Activated naive CD4-positive, alpha-beta T cell treated with anti-CD3 and anti-CD28 coated beads, Interleukin-2, amount 50 U/mL, for 72 hours (primary cell): Measurements from ENCODE around the gene ONECUT1. TPM values are rescaled to one million over a fixed set of nuclear protein-coding genes. Genes with fewer than 3 reads are reported as not detected.
"Not testable (repeated sequence)": the region's sequence is repeated elsewhere in the genome, so short reads cannot be mapped to it uniquely, and the experiment has no call there.

Experiments
- ATAC-seq, 2 donors: fragments of 150-1000 bp; cut with Tn5 transposase; 2 replicates each; pipeline ENCODE4 v1.10.0; 2021; ENCODE audit warnings: mild to moderate bottlenecking in 2 of 2, moderate library complexity in 2 of 2
- DNase-seq, 2 donors: peaks; one replicate each; pipeline ENCODE4 v3.0.0; 2021 to 2022; ENCODE audit warnings: low spot score in 2 of 2
- H3K27ac Mint-ChIP-seq, 2 donors: one replicate each; pipeline ENCODE4 v1.8.0; 2022; ENCODE audit warnings: mild to moderate bottlenecking in 2 of 2, mixed read lengths in 2 of 2
- H3K36me3 Mint-ChIP-seq, 2 donors: one replicate each; pipeline ENCODE4 v1.8.0; 2022; ENCODE audit warnings: mixed read lengths in 2 of 2
- H3K9me3 Mint-ChIP-seq, 2 donors: one replicate each; pipeline ENCODE4 v1.8.0; 2022; ENCODE audit warnings: mixed read lengths in 2 of 2
- total RNA-seq, 2 donors: library from RNA; stranded (reverse); gene quantifications; one replicate each; pipeline ENCODE4 v1.2.3, GENCODE V29; 2022

The ONECUT1 gene
- not detected for total RNA-seq

DNA sequence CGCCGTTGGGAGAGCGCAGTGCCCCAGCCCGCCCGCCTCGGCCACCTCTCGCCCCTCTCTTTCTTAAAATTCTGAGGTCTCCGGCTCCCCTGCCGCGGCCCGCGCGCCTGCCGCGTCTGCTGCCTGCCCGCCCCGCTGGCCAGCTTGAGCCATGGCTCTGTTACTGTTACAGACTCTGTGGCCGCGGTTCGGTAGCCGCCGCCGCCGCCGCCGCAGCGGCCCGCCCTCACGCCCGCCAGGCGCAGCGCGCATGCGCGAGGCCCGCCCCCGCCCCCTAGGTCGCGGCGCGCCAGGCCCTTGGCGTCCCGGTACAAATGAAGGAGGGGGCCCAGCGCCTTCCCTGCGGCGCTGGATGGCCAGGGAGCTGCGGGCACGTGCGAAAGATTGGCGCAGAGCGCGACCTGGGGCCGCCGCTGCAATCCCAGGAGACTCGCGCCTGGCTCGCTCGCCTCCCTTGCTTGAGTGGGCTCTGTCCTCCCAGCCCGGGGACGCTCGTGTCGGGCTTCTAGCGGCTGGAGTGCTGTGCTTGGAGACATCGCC lies at the start of gene ONECUT1:
ONECUT1 (minus strand) TSS at position 168 of the 540 bp plus-strand sequence. CDS start 452 bp downstream, outside the sequence.
- ATAC-seq (peak; percentile 74 to 84), DNase-seq (peak in 1 of 2 donors; percentile 72)
- peak within 1 kb of the TSS in 1 of 2 donors; percentile 50 for H3K27ac Mint-ChIP-seq
- no peaks in the 10 kb centered on the region for H3K9me3 Mint-ChIP-seq
- H3K36me3 Mint-ChIP-seq, result peaks cover 5 to 10% of the 10 kb centered on the region in 2 donors

- Mint-ChIP-seq H3K9me3 (peaks cover 0 to 3% of the 10 kb centered on the region in 2 donors), H3K27ac (no peak overlapping the region), H3K36me3 (no peaks in the 10 kb centered on the region)
- ATAC-seq (no peak), DNase-seq (no peak)
These were observed 44.2 kb upstream of the ONECUT1 start for GRCh38 chr15:52834379-52834778.

- not testable (repeated sequence) for H3K36me3 Mint-ChIP-seq, ATAC-seq, H3K27ac Mint-ChIP-seq, DNase-seq, H3K9me3 Mint-ChIP-seq
These were observed 34.2 kb upstream of the ONECUT1 start for GRCh38 chr15:52824169-52824942.

- no peak for DNase-seq
- H3K36me3 Mint-ChIP-seq, result peaks cover 0 to 6% of the 10 kb centered on the region in 2 donors
- H3K9me3 Mint-ChIP-seq, result peaks cover 2 to 4% of the 10 kb centered on the region in 2 donors
- no peak overlapping the region for H3K27ac Mint-ChIP-seq
- ATAC-seq, result no peak
These were observed 32.3 kb upstream of the ONECUT1 start for GRCh38 chr15:52822475-52822874.

- H3K27ac Mint-ChIP-seq, result no peak overlapping the region
These were observed 29.1 kb upstream of the ONECUT1 start for GRCh38 chr15:52819253-52819652.

DNA sequence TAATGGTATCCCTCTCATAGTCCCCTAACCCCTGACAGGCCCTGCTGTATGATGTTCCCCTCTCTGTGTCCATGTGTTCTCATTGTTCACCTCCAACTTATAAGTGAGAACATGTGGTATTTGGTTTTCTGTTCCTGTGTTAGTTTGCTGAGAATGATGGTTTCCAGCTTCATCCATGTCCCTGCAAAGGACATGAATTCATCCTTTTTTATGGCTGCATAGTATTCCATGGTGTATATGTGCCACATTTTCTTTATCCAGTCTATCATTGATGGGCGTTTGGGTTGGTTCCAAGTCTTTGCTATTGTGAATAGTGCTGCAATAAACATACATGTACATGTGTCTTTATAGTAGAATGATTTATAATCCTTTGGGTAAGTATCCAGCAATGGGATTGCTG lies 25.8 kb upstream of the ONECUT1 start:
- not testable (repeated sequence) for H3K27ac Mint-ChIP-seq, DNase-seq, H3K9me3 Mint-ChIP-seq, ATAC-seq
- H3K36me3 Mint-ChIP-seq, result peaks cover 0 to 10% of the 10 kb centered on the region in 2 donors

More at GRCh38 chr15:52819253-52819652, 29.1 kb upstream of the ONECUT1 start:
- no peak for DNase-seq
- Mint-ChIP-seq H3K36me3 (peaks cover 0 to 10% of the 10 kb centered on the region in 2 donors), H3K9me3 (peaks cover 0 to 4% of the 10 kb centered on the region in 2 donors)
- ATAC-seq, result no peak

DNA sequence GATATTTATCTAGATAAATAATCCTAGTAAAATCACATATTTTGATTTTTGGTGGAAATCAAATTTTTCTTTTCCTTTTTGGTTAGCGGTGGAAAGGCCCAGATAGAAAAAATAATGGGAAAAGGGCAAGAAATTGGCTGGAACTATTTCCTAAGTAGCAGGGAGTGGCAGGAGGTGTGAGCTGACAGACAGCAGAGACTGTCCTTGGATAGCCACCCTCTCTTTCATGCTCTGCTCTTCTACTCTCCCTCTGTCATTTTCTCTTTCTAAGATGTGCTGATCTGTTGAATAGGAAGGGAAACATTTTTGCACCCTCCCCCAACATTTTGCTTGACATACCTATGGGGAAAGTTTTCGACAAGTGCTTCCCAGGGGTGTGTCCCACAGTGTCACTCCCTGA lies 18.9 kb upstream of the ONECUT1 start:
- no peak for DNase-seq
- Mint-ChIP-seq H3K9me3 (no peaks in the 10 kb centered on the region), H3K36me3 (no peaks in the 10 kb centered on the region), H3K27ac (no peak overlapping the region)
- ATAC-seq, result no peak

DNA sequence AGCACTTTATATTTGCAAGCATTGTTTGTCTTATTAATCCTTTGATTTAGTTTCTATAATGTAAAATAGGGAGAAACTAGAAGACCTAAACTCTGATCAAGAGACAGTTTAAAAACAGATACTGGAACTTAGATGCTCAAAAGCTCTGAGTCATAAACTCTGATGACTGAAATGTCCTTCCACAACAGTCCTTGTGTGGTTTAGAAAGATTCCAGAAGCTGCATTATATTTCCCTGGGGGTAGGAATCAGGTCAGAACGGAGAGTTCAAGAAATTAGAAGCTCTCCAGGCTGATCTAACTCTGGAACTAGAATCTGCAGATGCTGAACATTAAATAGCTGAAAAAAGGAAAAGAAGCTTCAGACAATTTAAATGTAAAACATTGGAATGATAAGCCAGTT lies 18.3 kb upstream of the ONECUT1 start:
- DNase-seq, result no peak
- Mint-ChIP-seq H3K36me3 (peaks cover 0 to 2% of the 10 kb centered on the region in 2 donors), H3K27ac (no peak overlapping the region), H3K9me3 (no peaks in the 10 kb centered on the region)
- ATAC-seq, result no peak

- ATAC-seq (no peak), DNase-seq (no peak)
- Mint-ChIP-seq H3K36me3 (peaks cover 0 to 23% of the 10 kb centered on the region in 2 donors), H3K9me3 (no peaks in the 10 kb centered on the region), H3K27ac (no peak overlapping the region)
These were observed 16.1 kb upstream of the ONECUT1 start for GRCh38 chr15:52806284-52806655.

GRCh38 chr15:52805351-52806283 lies 15.5 kb upstream of the ONECUT1 start:
- no peak overlapping the region for H3K27ac Mint-ChIP-seq
- DNase-seq, result peak in 1 of 2 donors; percentile 6
- peak in 1 of 2 donors; percentile 46 for ATAC-seq
- peaks cover 6 to 30% of the 10 kb centered on the region in 2 donors for H3K36me3 Mint-ChIP-seq
- no peaks in the 10 kb centered on the region for H3K9me3 Mint-ChIP-seq

DNA sequence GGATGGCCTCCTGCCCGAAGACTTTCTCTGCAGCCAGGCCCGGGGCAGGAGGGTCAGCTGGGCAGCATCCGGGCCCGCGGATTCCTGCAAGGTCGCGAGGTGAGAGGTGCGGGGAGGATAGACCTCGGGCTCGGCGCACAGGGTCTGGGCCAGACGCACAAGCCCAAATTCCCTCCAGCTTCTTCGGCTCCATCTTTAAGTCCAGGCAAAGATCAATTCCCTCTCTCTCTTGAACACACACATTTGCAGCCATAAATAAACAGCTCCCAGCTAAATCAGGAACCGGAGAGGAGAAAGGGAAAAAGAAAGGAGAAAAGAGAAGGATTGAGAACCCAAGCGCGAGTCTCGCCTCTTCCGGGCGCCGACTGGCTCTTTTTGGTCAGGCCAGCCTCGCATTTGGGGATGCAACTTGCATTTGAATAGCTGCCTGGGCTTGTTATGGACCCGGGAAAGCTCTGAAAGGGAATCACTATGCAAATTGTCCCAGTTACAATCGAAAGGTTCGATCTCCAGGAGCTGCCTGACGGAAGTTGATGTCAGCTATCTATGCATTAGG lies 14.5 kb upstream of the ONECUT1 start:
- ATAC-seq (peak in 1 of 2 donors; percentile 41), DNase-seq (peak in 1 of 2 donors; percentile 12)
- Mint-ChIP-seq H3K27ac (no peak overlapping the region), H3K36me3 (peaks cover 6 to 36% of the 10 kb centered on the region in 2 donors), H3K9me3 (no peaks in the 10 kb centered on the region)

DNA sequence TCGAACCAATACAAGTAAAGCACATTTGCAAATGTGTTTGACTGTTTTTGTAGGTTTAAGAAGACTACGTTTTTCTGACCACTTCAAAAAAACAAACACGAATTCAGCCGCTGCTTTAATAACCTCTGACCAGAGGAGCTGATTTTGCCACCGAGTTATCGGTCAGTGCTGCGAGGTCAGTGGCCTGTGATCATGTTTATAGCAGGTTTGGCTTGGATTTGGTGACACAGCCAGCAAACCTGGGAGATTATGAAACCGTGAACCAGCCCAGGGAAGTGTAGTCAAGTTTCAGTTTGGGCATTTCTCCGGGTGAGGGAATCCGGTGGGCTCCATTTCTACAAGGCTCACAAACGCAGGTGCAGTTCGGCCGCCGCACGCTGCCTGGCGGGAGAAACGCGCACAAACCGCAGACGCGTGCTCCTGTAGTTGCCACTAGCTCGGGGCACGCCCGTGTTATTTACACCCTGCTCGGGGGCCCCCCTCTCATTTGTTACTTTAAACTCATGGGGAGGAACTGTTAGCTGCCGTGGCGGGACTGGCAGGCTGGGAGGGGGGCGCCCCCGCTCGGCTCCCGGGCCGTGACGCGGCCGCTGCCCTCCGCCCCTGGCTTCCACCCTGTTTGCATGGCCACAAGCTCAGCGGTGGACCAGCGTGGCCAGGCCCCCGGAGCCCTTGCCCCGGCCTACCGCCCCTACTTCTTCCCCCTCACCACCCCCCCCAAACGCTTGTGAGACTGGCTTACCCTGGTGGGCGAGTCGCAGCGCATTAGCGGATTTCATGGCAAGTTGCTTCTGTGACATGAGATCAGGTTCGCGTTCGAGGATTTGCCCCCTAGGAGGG lies 13.6 kb upstream of the ONECUT1 start:
- no peak overlapping the region for H3K27ac Mint-ChIP-seq
- peak in 1 of 2 donors; percentile 6 for DNase-seq
- peaks cover 6 to 36% of the 10 kb centered on the region in 2 donors for H3K36me3 Mint-ChIP-seq
- no peaks in the 10 kb centered on the region for H3K9me3 Mint-ChIP-seq
- no peak for ATAC-seq

- no peak for DNase-seq
- no peak for ATAC-seq
- H3K27ac Mint-ChIP-seq, result no peak overlapping the region
- H3K36me3 Mint-ChIP-seq, result peaks cover 6 to 36% of the 10 kb centered on the region in 2 donors
- no peaks in the 10 kb centered on the region for H3K9me3 Mint-ChIP-seq
These were observed 13.0 kb upstream of the ONECUT1 start for GRCh38 chr15:52803108-52803466.

- no peak for DNase-seq
- H3K27ac Mint-ChIP-seq, result no peak overlapping the region
- H3K9me3 Mint-ChIP-seq, result no peaks in the 10 kb centered on the region
- H3K36me3 Mint-ChIP-seq, result peaks cover 6 to 38% of the 10 kb centered on the region in 2 donors
- no peak for ATAC-seq
These were observed 12.0 kb upstream of the ONECUT1 start for GRCh38 chr15:52802110-52802509.

DNA sequence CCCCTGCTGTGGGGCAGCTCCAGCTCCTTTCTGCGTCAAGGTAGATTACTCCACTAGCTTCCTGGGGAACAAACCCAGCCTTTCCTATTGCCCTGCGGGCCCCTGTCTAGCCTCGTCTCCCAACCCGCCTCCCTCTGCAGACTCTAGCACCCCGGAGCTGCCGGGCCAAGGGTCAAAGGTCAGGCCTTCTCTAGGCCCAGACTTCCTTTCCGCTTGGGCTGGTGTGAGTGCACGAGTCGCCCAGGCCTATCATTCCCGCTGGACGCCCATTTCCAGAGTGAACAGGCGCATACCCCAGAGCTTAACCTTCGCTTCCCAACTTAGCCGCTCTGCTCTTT lies 11.6 kb upstream of the ONECUT1 start:
- Mint-ChIP-seq H3K9me3 (no peaks in the 10 kb centered on the region), H3K27ac (no peak overlapping the region), H3K36me3 (peaks cover 6 to 42% of the 10 kb centered on the region in 2 donors)
- ATAC-seq (no peak), DNase-seq (no peak)
